GM23338 (cell line): ENCODE results near the gene SIX5. TPM values are rescaled to one million over a fixed set of nuclear protein-coding genes. Genes with fewer than 3 reads are reported as not detected.

Experiments used
- ATAC-seq: fragments of 200-7000 bp; cut with Tn5 transposase; 3 replicates; pipeline ENCODE4 v1.9.1; 2020
- DNase-seq: peaks from one replicate; pipeline ENCODE4 v3.0.0-alpha.2; 2015; ENCODE audit warnings: low spot score
- H2AFZ ChIP-seq: fragments of 200-600 bp; sonication (generic); 2 replicates; pipeline ENCODE4 v1.8.0; 2016; ENCODE audit warnings: antibody characterized with exemption, mild to moderate bottlenecking, moderate library complexity
- H3F3A ChIP-seq: fragments of 200-600 bp; sonication (generic); replicated peaks from 2 replicates; pipeline ENCODE4 v1.8.0; 2017; ENCODE audit warnings: antibody characterized with exemption, mixed run types, low read depth
- H3K27ac ChIP-seq: fragments of 200-600 bp; sonication (generic); 2 replicates; pipeline ENCODE4 v1.6.1; 2016; ENCODE audit warnings: low read depth
- H3K27me3 ChIP-seq: fragments of 200-600 bp; sonication (generic); 2 replicates; pipeline ENCODE4 v1.8.0; 2016; ENCODE audit warnings: mild to moderate bottlenecking, mixed run types, moderate library complexity; ENCODE audit not compliant: insufficient read depth
- H3K36me3 ChIP-seq: fragments of 200-600 bp; sonication (generic); 2 replicates; pipeline ENCODE4 v1.8.0; 2016; ENCODE audit warnings: mild to moderate bottlenecking; ENCODE audit not compliant: insufficient read depth
- H3K4me1 ChIP-seq: fragments of 200-600 bp; sonication (generic); 2 replicates; pipeline ENCODE4 v1.8.0; 2016; ENCODE audit warnings: mild to moderate bottlenecking, moderate library complexity; ENCODE audit not compliant: insufficient read depth
- H3K4me2 ChIP-seq: fragments of 200-600 bp; sonication (generic); 2 replicates; pipeline ENCODE4 v1.7.1; 2017; ENCODE audit warnings: mixed run types
- H3K4me3 ChIP-seq: fragments of 200-600 bp; sonication (generic); 2 replicates; pipeline ENCODE4 v1.6.1; 2016; ENCODE audit warnings: mixed run types
- H3K79me2 ChIP-seq: fragments of 200-600 bp; sonication (generic); replicated peaks from 2 replicates; pipeline ENCODE4 v1.8.0; 2017; ENCODE audit warnings: mild to moderate bottlenecking; ENCODE audit not compliant: insufficient read depth
- H3K9me2 ChIP-seq: fragments of 200-600 bp; sonication (generic); 2 replicates; pipeline ENCODE4 v1.8.0; 2017; ENCODE audit not compliant: insufficient read depth
- H4K20me1 ChIP-seq: fragments of 200-600 bp; sonication (generic); replicated peaks from 2 replicates; pipeline ENCODE4 v1.8.0; 2017; ENCODE audit warnings: mild to moderate bottlenecking; ENCODE audit not compliant: insufficient read depth
- H3K27ac Mint-ChIP-seq: 2 replicates; pipeline ENCODE4 v1.8.0; 2020; ENCODE audit warnings: inconsistent platforms, mild to moderate bottlenecking, moderate library complexity, mixed read lengths
- H3K27me3 Mint-ChIP-seq: 3 replicates; pipeline ENCODE4 v1.8.0; 2022; ENCODE audit warnings: low read depth, mild to moderate bottlenecking, moderate library complexity, mixed read lengths, inconsistent platforms; ENCODE audit not compliant: insufficient read depth, poor library complexity
- H3K36me3 Mint-ChIP-seq: 3 replicates; pipeline ENCODE4 v1.8.0; 2021; ENCODE audit warnings: low read depth, mild to moderate bottlenecking, inconsistent platforms, moderate library complexity, mixed read lengths
- H3K4me1 Mint-ChIP-seq: 3 replicates; pipeline ENCODE4 v1.8.0; 2020; ENCODE audit warnings: mild to moderate bottlenecking, inconsistent platforms, mixed read lengths
- H3K4me3 Mint-ChIP-seq: 3 replicates; pipeline ENCODE4 v1.8.0; 2021; ENCODE audit warnings: moderate library complexity, mild to moderate bottlenecking, inconsistent platforms, mixed read lengths
- H3K9me3 Mint-ChIP-seq: 3 replicates; pipeline ENCODE4 v1.8.0; 2020; ENCODE audit warnings: moderate library complexity, mild to moderate bottlenecking, inconsistent platforms, mixed read lengths
- ETS1 ChIP-seq: IDR thresholded peaks from 2 replicates; pipeline ENCODE4 v1.6.1; 2016; ENCODE audit warnings: antibody characterized with exemption
- EZH2 ChIP-seq: fragments of 200-600 bp; sonication (generic); IDR thresholded peaks from one replicate; pipeline ENCODE4 v1.8.0; 2017; ENCODE audit warnings: antibody characterized with exemption, mild to moderate bottlenecking, low read depth; ENCODE audit not compliant: unreplicated experiment
- EZH2phosphoT487 ChIP-seq: fragments of 200-600 bp; sonication (generic); IDR thresholded peaks from one replicate; pipeline ENCODE4 v1.8.1; 2018; ENCODE audit warnings: antibody characterized with exemption; ENCODE audit not compliant: unreplicated experiment
- POLR2AphosphoS5 ChIP-seq: IDR thresholded peaks from 2 replicates; pipeline ENCODE4 v1.6.1; 2016; ENCODE audit warnings: antibody characterized with exemption, low read depth
- STAT1 ChIP-seq: IDR thresholded peaks from one replicate; pipeline ENCODE4 v1.6.1; 2016; ENCODE audit warnings: antibody characterized with exemption; ENCODE audit not compliant: unreplicated experiment
- ZNF331 ChIP-seq: fragments of 250-450 bp; sonication (Bioruptor Pico); IDR thresholded peaks from 2 replicates; pipeline ENCODE4 v1.5.0; 2020; ENCODE audit warnings: low read depth, mild to moderate bottlenecking, moderate library complexity
- polyA plus RNA-seq: library from polyadenylated mRNA; unstranded; fragments of >200 nt; fragmentation: Nextera tagmentation; extraction: Ambion mirVana; gene quantifications from 2 replicates; pipeline ENCODE4 v1.2.1, GENCODE V29; 2016
- total RNA-seq: library from RNA; depleted of rRNA; stranded (reverse); fragments of >200 nt; shearing (Covaris generic); gene quantifications from 2 replicates; pipeline ENCODE4 v1.2.3, GENCODE V29; 2014
- TF ChIP-seq, protein P1 (sequence below): fragments of 250-450 bp; sonication (Bioruptor Pico); IDR thresholded peaks from 2 replicates; pipeline ENCODE4 v1.5.0; 2020; ENCODE audit warnings: mild to moderate bottlenecking, moderate library complexity

Gene SIX5
- total and polyA plus RNA-seq, 2 experiments from 2014 or later, result 10.1 to 22.6 TPM

GRCh38 chr19:45805719-45806118, 36.7 kb upstream of the SIX5 start:
- peaks cover 14% of the 10 kb centered on the region for H3K4me1 Mint-ChIP-seq
- no peak for TF ChIP-seq ETS1
- TF ChIP-seq, protein P1, sequence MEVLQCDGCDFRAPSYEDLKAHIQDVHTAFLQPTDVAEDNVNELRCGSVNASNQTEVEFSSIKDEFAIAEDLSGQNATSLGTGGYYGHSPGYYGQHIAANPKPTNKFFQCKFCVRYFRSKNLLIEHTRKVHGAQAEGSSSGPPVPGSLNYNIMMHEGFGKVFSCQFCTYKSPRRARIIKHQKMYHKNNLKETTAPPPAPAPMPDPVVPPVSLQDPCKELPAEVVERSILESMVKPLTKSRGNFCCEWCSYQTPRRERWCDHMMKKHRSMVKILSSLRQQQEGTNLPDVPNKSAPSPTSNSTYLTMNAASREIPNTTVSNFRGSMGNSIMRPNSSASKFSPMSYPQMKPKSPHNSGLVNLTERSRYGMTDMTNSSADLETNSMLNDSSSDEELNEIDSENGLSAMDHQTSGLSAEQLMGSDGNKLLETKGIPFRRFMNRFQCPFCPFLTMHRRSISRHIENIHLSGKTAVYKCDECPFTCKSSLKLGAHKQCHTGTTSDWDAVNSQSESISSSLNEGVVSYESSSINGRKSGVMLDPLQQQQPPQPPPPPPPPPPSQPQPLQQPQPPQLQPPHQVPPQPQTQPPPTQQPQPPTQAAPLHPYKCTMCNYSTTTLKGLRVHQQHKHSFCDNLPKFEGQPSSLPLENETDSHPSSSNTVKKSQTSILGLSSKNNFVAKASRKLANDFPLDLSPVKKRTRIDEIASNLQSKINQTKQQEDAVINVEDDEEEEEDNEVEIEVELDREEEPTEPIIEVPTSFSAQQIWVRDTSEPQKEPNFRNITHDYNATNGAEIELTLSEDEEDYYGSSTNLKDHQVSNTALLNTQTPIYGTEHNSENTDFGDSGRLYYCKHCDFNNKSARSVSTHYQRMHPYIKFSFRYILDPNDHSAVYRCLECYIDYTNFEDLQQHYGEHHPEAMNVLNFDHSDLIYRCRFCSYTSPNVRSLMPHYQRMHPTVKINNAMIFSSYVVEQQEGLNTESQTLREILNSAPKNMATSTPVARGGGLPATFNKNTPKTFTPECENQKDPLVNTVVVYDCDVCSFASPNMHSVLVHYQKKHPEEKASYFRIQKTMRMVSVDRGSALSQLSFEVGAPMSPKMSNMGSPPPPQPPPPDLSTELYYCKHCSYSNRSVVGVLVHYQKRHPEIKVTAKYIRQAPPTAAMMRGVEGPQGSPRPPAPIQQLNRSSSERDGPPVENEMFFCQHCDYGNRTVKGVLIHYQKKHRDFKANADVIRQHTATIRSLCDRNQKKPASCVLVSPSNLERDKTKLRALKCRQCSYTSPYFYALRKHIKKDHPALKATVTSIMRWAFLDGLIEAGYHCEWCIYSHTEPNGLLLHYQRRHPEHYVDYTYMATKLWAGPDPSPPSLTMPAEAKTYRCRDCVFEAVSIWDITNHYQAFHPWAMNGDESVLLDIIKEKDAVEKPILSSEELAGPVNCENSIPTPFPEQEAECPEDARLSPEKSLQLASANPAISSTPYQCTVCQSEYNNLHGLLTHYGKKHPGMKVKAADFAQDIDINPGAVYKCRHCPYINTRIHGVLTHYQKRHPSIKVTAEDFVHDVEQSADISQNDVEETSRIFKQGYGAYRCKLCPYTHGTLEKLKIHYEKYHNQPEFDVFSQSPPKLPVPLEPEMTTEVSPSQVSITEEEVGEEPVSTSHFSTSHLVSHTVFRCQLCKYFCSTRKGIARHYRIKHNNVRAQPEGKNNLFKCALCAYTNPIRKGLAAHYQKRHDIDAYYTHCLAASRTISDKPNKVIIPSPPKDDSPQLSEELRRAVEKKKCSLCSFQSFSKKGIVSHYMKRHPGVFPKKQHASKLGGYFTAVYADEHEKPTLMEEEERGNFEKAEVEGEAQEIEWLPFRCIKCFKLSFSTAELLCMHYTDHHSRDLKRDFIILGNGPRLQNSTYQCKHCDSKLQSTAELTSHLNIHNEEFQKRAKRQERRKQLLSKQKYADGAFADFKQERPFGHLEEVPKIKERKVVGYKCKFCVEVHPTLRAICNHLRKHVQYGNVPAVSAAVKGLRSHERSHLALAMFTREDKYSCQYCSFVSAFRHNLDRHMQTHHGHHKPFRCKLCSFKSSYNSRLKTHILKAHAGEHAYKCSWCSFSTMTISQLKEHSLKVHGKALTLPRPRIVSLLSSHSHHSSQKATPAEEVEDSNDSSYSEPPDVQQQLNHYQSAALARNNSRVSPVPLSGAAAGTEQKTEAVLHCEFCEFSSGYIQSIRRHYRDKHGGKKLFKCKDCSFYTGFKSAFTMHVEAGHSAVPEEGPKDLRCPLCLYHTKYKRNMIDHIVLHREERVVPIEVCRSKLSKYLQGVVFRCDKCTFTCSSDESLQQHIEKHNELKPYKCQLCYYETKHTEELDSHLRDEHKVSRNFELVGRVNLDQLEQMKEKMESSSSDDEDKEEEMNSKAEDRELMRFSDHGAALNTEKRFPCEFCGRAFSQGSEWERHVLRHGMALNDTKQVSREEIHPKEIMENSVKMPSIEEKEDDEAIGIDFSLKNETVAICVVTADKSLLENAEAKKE (CRISPR knock-in tag), result no peak
- TF ChIP-seq ZNF331 (CRISPR knock-in tag), result no peak
- no peak for TF ChIP-seq EZH2
- no peak for TF ChIP-seq POLR2AphosphoS5
- no peak for TF ChIP-seq EZH2phosphoT487
- TF ChIP-seq STAT1, result no peak
- no peak for DNase-seq
- no peaks in the 10 kb centered on the region for H3K36me3 Mint-ChIP-seq
- no peak overlapping the region for H3K4me2 ChIP-seq
- no peak for ATAC-seq
- H3K27me3 Mint-ChIP-seq, result peaks cover 15% of the 10 kb centered on the region
- no peak overlapping the region for H3K4me3 ChIP-seq
- H3K9me3 Mint-ChIP-seq, result no peaks in the 10 kb centered on the region; the same call in 2 of the 3 replicates
- no peaks in the 10 kb centered on the region for H3K36me3 ChIP-seq
- no peaks in the 10 kb centered on the region for H4K20me1 ChIP-seq
- H3K4me1 ChIP-seq, result no peaks in the 10 kb centered on the region
- H3K4me3 Mint-ChIP-seq, result no peak overlapping the region; the same call in 2 of the 3 replicates
- H3K27ac ChIP-seq, result no peak overlapping the region
- H2AFZ ChIP-seq, result no peak overlapping the region
- H3K79me2 ChIP-seq, result no peaks in the 10 kb centered on the region
- H3K27me3 ChIP-seq, result no peaks in the 10 kb centered on the region
- no peak overlapping the region for H3K27ac Mint-ChIP-seq
- H3F3A ChIP-seq, result no peaks in the 10 kb centered on the region
- H3K9me2 ChIP-seq, result no peaks in the 10 kb centered on the region
